ENCODE results near the gene CAB39.

- TF ChIP-seq POLR2A (IDR thresholded peaks at IDR 0.05), result no peak
- no peak for TF ChIP-seq CTCF (IDR thresholded peaks at IDR 0.05)
- TF ChIP-seq POLR2AphosphoS5 (IDR thresholded peaks at IDR 0.05), result no peak
Observed at GRCh38 chr2:230861552-230862255, 149.1 kb downstream of the CAB39 start.
